Measurements from ENCODE around the gene PPIE. TPM values are rescaled to one million over a fixed set of nuclear protein-coding genes. Genes with fewer than 3 reads are reported as not detected.

PPIE gene
- total and polyA plus RNA-seq, 2 of the 8 experiments (the other 6 are each of a cell fraction or from before 2014, with no cell fraction given) = 38.9 to 56.1 TPM

DNA sequence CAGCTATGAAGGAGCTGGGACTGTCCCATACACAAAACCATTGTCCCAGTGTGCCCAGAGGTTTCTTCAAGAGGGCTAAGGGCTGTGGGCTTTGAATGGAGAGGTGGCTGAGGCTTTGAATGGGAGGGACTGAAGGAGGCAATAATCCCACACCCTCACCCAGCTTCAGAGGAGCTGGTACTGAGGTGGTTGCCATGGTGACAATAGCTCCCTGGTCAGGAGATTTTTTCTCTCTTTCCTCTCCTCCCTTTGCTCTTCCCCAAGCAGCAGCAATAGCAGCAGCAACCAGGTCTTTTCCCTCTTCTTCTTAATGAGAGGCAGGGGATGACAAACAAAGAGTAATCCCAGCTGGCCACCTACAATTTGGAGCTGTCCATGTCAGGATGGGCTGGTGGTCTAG lies 49.0 kb upstream of the PPIE start (continued):
- no peak for TF ChIP-seq HDAC2 (IDR thresholded peaks at IDR 0.05; ENCODE audit: borderline replicate concordance in 1 of 2, low read depth in 2 of 2, low read length in 2 of 2)
- TF ChIP-seq MAFK (IDR thresholded peaks at IDR 0.05; ENCODE audit: low read depth, low read length) = no peak
- TF ChIP-seq CBX5 (IDR thresholded peaks at IDR 0.05; ENCODE audit: low read depth, low read length) = no peak
